Measurements from ENCODE around the gene TPCN2.

TPCN2 gene

GRCh38 chr11:69011624-69012091, 37.1 kb upstream of the TPCN2 start:
- H3K4me3 ChIP-seq (ENCODE audit: low read depth, low read length) = peak overlapping the region; percentile 87
- no peak for TF ChIP-seq CTCF (IDR thresholded peaks at IDR 0.05; ENCODE audit: low read depth, low read length)

GRCh38 chr11:69012092-69013008, 36.4 kb upstream of the TPCN2 start:
- peak overlapping the region; percentile 87 for H3K4me3 ChIP-seq (ENCODE audit: low read depth, low read length)

GRCh38 chr11:69013009-69013951, 35.5 kb upstream of the TPCN2 start, which contains the start of gene MRGPRF:
Gene MRGPRF, minus strand, starts transcription at chr11:69013246. Its CDS starts 3,345 bp downstream, at chr11:69009901.
- peak within 1 kb of the TSS; percentile 87 for H3K4me3 ChIP-seq (ENCODE audit: low read depth, low read length)
- TF ChIP-seq CTCF (IDR thresholded peaks at IDR 0.05; ENCODE audit: low read depth, low read length) = peak; percentile 75

More at GRCh38 chr11:69012092-69013008, 36.4 kb upstream of the TPCN2 start:
- TF ChIP-seq CTCF (IDR thresholded peaks at IDR 0.05; ENCODE audit: low read depth, low read length) = no peak

- TF ChIP-seq CTCF (IDR thresholded peaks at IDR 0.05; ENCODE audit: low read depth, low read length) = no peak
- H3K4me3 ChIP-seq (ENCODE audit: low read depth, low read length) = peak overlapping the region; percentile 87
Observed at GRCh38 chr11:69014084-69014851, 34.5 kb upstream of the TPCN2 start.

GRCh38 chr11:69014898-69015549, 33.7 kb upstream of the TPCN2 start:
- TF ChIP-seq CTCF (IDR thresholded peaks at IDR 0.05; ENCODE audit: low read depth, low read length) = no peak
- H3K4me3 ChIP-seq (ENCODE audit: low read depth, low read length) = no peak overlapping the region

- H3K4me3 ChIP-seq (ENCODE audit: low read depth, low read length) = no peak overlapping the region
- TF ChIP-seq CTCF (IDR thresholded peaks at IDR 0.05; ENCODE audit: low read depth, low read length) = no peak
Observed at GRCh38 chr11:69017951-69018350, 30.8 kb upstream of the TPCN2 start.

Measured in WI38 (cell line).